ENCODE measurements around the gene SDK1. TPM values are rescaled to one million over a fixed set of nuclear protein-coding genes. Genes with fewer than 3 reads are reported as not detected.

Gene SDK1
- total RNA-seq, 1 donor: 0.43 TPM

DNA sequence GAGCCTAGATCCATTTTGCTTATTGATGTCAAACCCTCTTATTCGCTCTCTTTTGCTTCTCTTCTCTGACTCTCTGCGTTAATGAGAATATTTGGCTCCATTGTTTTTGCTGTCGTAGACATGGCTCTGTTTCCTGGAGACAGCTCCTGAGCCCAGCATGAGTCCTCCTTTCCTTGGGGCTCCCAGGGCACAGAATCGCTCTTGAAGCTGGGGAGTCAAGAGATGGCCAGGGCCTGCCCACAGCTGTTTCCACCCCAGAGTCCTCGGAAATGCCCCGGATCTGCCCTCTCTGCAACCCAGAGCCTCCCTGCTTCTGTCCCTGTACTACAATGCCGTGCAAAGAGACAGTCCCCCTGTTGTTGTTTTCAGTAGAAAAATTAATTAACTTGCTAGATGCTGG lies 814.4 kb downstream of the SDK1 start:
- TF ChIP-seq, protein P1, sequence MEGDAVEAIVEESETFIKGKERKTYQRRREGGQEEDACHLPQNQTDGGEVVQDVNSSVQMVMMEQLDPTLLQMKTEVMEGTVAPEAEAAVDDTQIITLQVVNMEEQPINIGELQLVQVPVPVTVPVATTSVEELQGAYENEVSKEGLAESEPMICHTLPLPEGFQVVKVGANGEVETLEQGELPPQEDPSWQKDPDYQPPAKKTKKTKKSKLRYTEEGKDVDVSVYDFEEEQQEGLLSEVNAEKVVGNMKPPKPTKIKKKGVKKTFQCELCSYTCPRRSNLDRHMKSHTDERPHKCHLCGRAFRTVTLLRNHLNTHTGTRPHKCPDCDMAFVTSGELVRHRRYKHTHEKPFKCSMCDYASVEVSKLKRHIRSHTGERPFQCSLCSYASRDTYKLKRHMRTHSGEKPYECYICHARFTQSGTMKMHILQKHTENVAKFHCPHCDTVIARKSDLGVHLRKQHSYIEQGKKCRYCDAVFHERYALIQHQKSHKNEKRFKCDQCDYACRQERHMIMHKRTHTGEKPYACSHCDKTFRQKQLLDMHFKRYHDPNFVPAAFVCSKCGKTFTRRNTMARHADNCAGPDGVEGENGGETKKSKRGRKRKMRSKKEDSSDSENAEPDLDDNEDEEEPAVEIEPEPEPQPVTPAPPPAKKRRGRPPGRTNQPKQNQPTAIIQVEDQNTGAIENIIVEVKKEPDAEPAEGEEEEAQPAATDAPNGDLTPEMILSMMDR (IDR thresholded peaks at IDR 0.05; ENCODE audit: insufficient read depth, low read depth, low read length): no peak
- DNase-seq (ENCODE audit: low read depth): no peak

DNA sequence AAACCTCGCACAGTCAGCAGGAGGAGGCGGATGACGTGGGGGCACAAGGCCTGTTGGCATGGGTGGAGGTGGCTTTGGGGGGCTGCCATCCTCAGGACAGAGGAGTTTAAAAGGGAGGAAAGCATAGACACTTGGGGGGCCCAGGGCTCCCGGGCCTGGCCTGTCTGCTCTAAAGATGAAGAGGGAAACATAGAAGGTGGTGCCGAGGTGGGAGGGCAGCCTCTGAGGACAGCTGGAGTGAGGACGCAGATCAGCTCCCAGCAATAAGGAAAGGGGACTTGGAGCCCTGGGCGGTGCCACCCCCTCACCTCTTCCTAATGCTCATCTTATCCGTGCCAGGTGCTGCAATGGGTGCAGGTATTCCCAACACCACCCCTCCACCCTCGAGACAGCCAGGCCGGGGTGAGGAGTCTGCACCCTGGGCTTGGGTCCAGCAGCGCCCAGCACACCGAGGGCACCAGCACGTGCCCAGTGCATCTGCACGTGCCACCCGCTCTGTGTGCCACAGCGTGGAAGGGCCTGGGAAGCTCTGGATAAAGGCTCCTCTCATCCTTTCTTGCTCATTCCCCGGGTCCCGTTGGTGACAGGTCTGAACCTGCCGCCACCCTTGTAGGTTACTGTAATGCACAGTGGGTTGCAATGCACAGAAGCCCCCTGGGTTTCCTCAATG lies 815.0 kb downstream of the SDK1 start:
- no peak overlapping the region for H3K4me3 ChIP-seq (ENCODE audit: low read depth, low read length)
- DNase-seq (ENCODE audit: low read depth): no peak
- TF ChIP-seq, protein P1 (IDR thresholded peaks at IDR 0.05; ENCODE audit: insufficient read depth, low read depth, low read length): no peak

More for the DNA sequence above, 814.4 kb downstream of the SDK1 start:
- H3K4me3 ChIP-seq (ENCODE audit: low read depth, low read length): no peak overlapping the region

DNA sequence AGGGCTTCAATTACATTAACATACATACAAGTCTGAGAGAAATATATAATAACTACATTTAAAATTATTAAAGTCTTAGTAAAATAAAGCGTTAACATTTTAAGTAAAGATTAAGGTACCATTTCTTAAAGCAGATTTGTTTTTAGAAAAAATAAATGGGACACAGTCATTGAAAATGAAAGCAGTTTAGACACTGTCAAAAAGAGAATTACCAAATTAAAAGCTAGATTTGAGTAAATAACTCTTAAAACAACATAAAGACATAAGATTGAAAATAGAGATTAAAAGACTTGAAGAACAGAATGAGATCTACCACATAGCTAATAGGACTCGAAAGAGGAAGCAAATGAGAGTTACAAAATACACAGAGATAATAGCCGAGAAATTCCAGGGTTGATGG lies 818.8 kb downstream of the SDK1 start:
- H3K4me3 ChIP-seq (ENCODE audit: low read depth, low read length): no peak overlapping the region
- no peak for DNase-seq (ENCODE audit: low read depth)
- TF ChIP-seq, protein P1 (IDR thresholded peaks at IDR 0.05; ENCODE audit: insufficient read depth, low read depth, low read length): no peak

DNA sequence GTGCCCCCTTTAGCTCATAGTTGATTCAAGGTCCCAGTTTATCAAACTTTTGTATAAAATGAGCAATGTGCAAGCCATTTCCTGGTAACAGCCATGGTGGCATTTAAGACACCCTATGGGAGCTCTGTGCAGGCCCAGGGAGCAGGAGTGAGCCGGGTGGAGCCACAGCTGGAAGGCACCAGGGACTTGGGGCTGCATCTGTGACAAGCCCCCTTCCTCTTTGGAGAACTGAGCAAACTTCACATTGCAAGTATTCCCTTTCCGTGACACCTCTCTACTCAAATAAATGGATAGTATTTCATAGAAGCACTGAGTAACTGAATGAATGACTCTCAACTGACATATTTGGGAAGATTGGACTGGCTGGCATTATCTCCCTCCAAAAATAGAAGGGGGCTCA lies 822.3 kb downstream of the SDK1 start:
- TF ChIP-seq, protein P1 (IDR thresholded peaks at IDR 0.05; ENCODE audit: insufficient read depth, low read depth, low read length): no peak
- H3K4me3 ChIP-seq (ENCODE audit: low read depth, low read length): no peak overlapping the region
- no peak for DNase-seq (ENCODE audit: low read depth)

DNA sequence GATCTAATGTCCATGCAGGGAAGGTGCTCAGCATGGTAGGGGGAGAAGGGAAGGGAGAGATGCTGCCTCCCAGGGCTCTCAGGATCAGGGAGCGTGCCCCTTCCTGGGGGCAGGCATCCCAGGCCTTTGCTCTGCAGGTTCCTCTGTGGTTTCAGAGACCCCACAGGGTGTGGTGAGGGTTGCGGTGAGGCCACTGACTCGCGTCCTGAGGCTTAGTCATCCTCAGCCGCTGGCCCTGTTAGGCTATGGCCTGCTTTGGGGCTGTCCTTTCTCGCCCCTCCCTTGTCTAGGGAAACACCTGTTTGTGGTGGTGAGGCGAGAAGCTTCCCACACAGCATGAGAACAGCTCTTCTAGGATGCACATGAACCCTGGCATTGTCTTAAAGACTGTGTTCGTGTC lies 822.8 kb downstream of the SDK1 start:
- no peak for DNase-seq (ENCODE audit: low read depth)
- no peak overlapping the region for H3K4me3 ChIP-seq (ENCODE audit: low read depth, low read length)
- TF ChIP-seq, protein P1 (IDR thresholded peaks at IDR 0.05; ENCODE audit: insufficient read depth, low read depth, low read length): no peak

DNA sequence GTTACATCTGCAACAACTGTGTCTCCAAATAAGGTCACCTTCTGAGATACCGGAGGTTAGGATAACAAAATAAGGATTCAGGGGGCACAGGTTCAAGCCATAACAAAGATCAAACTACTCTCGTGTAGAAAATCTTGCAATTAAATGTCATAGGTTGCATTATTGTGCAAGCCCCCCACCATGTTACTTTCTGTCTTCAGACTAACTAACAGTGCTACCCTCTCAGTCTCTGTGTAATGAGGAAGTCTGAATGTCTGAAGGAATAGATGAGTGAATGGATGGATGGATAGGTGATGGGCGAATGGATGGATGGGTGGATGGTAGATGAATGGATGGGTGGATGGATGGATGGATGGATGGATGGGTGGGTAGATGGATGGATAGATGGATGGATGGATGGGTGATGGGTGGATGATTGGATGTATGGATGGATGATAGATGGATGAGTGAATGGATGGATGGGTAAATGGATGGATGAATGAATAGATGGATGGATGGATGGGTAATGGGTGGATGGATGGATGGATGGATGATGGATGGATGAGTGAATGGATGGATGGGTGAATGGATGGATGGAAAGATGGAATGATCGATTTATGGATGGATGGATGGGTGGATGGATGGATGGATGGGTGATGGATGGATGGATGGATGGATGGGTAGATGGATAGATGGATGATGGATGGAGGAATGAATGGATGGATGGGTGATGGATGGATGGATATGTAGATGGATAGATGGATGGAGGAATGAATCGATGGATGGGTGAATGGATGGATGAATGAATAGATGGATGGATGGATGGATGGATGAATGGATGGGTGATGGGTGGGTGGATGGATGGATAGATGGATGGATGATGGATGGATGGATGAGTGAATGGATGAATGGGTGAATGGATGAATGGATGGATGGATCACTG lies 823.8 kb downstream of the SDK1 start:
- H3K4me3 ChIP-seq (ENCODE audit: low read depth, low read length): no peak overlapping the region
- TF ChIP-seq, protein P1 (IDR thresholded peaks at IDR 0.05; ENCODE audit: insufficient read depth, low read depth, low read length): no peak
- DNase-seq (ENCODE audit: low read depth): no peak
